Measurements from ENCODE around the gene LRP10. TPM values are rescaled to one million over a fixed set of nuclear protein-coding genes. Genes with fewer than 3 reads are reported as not detected.

LRP10 gene
- total RNA-seq, 2 donors from 2014 or later: 204 to 222 TPM

DNA sequence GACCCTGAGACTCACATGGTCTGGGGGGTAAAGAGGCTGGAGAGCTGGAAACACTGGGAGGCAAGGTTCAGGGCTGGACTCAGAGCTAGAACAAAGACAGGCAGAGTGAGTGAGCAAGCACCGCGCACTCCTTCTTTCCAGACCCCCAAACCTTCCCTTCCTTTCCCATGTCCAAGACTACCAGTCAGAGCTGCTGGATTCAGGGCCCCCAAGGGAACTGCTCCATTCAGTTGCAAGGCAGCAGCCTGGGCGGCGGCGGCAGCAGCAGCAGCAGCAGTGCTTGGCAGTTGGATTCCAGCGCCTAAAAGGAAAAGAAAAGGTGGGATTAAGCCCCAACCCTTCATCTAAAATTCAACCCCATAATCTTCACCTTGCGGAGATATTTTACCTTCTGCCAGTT is 30.3 kb downstream of the LRP10 start:
- TF ChIP-seq, protein P1, sequence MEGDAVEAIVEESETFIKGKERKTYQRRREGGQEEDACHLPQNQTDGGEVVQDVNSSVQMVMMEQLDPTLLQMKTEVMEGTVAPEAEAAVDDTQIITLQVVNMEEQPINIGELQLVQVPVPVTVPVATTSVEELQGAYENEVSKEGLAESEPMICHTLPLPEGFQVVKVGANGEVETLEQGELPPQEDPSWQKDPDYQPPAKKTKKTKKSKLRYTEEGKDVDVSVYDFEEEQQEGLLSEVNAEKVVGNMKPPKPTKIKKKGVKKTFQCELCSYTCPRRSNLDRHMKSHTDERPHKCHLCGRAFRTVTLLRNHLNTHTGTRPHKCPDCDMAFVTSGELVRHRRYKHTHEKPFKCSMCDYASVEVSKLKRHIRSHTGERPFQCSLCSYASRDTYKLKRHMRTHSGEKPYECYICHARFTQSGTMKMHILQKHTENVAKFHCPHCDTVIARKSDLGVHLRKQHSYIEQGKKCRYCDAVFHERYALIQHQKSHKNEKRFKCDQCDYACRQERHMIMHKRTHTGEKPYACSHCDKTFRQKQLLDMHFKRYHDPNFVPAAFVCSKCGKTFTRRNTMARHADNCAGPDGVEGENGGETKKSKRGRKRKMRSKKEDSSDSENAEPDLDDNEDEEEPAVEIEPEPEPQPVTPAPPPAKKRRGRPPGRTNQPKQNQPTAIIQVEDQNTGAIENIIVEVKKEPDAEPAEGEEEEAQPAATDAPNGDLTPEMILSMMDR (IDR thresholded peaks at IDR 0.05): no peak
- no peak overlapping the region for H3K4me3 ChIP-seq
- H3K27me3 ChIP-seq: no peaks in the 10 kb centered on the region
- H3K9me3 ChIP-seq: no peaks in the 10 kb centered on the region
- peaks cover 33% of the 10 kb centered on the region for H3K36me3 ChIP-seq
- H3K4me1 ChIP-seq: no peaks in the 10 kb centered on the region
- intact Hi-C loops (cut with DNase I): no loop called here
- no peak overlapping the region for H3K27ac ChIP-seq
- no peak overlapping the region for H3K9ac ChIP-seq (ENCODE audit: low read depth in 2 of 2, low read length in 2 of 2)
- no peak for DNase-seq

DNA sequence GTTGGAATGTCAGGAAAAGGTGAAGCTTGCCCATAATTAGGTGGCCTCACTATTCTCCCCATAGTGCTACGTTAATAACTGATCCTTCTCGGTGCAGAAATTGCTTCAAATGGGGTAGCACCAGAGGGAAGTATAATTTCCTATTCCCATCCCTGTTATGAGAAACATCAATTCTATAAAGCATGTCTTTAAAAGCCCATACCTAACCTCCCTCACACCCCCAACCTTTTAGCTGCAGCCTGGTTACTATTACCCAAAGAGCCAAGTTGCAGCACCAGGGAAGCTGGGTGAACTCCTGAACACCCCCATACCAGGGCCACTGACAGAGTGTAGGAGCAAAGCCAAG is 32.2 kb downstream of the LRP10 start:
- no peak overlapping the region for H3K9ac ChIP-seq (ENCODE audit: low read depth in 2 of 2, low read length in 2 of 2)
- TF ChIP-seq, protein P1 (IDR thresholded peaks at IDR 0.05): no peak

DNA sequence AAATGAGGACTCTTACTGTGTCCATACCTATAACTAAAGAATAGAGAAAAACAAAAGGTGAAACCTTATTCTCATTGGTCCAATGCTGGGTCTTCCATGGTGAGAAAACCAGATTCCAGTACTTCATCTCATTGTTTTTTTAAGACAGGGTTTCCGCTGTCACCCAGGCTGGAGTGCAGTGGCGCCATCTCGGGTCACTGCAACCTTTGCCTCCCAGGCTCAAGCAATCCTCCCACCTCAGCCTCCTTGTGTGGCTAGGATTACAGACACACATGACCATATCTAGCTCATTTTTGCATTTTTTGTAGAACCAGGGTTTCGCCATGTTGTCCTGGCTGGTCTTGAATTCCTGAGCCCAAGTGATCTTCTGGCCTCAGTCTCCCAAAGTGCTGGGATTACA is 34.1 kb downstream of the LRP10 start:
- intact Hi-C loops (cut with DNase I): no loop called here
- TF ChIP-seq, protein P1 (IDR thresholded peaks at IDR 0.05): no peak
- H3K36me3 ChIP-seq: peaks cover 39% of the 10 kb centered on the region
- no peak overlapping the region for H3K27ac ChIP-seq
- H3K4me1 ChIP-seq: no peaks in the 10 kb centered on the region
- H3K27me3 ChIP-seq: no peaks in the 10 kb centered on the region
- DNase-seq: no peak
- no peak overlapping the region for H3K4me3 ChIP-seq
- H3K9me3 ChIP-seq: no peaks in the 10 kb centered on the region
- H3K9ac ChIP-seq (ENCODE audit: low read depth in 2 of 2, low read length in 2 of 2): no peak overlapping the region

More for the DNA sequence above, 32.2 kb downstream of the LRP10 start:
- Histone ChIP-seq H3K27ac (no peak overlapping the region), H3K4me3 (no peak overlapping the region), H3K9me3 (no peaks in the 10 kb centered on the region), H3K36me3 (peaks cover 37% of the 10 kb centered on the region), H3K4me1 (no peaks in the 10 kb centered on the region), H3K27me3 (no peaks in the 10 kb centered on the region)
- intact Hi-C loops (cut with DNase I): no loop called here
- DNase-seq: no peak

DNA sequence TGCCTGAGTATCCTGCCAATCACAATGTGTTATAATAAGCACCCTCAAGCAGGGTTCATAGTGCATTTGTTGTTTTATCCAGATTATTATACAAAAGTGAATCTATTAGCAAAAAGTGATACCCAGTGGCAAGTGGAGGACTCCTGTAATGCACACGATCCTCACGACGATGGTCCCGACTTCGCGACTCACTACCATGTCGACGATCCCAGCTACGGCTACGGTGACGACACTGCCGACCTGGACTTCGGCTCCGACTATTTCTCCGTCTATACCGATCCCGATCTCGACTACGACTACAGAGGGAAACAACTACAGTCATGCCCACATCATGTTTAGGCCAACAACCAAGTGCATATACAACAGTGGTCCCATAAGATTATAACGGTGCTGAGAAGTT is 34.5 kb downstream of the LRP10 start:
- Histone ChIP-seq H3K9ac (ENCODE audit: low read depth in 2 of 2, low read length in 2 of 2) (no peak overlapping the region), H3K27ac (no peak overlapping the region), H3K4me3 (no peak overlapping the region), H3K36me3 (peaks cover 42% of the 10 kb centered on the region), H3K4me1 (no peaks in the 10 kb centered on the region), H3K9me3 (no peaks in the 10 kb centered on the region), H3K27me3 (no peaks in the 10 kb centered on the region)
- intact Hi-C loops (cut with DNase I): no loop called here
- TF ChIP-seq, protein P1 (IDR thresholded peaks at IDR 0.05): no peak
- no peak for DNase-seq

DNA sequence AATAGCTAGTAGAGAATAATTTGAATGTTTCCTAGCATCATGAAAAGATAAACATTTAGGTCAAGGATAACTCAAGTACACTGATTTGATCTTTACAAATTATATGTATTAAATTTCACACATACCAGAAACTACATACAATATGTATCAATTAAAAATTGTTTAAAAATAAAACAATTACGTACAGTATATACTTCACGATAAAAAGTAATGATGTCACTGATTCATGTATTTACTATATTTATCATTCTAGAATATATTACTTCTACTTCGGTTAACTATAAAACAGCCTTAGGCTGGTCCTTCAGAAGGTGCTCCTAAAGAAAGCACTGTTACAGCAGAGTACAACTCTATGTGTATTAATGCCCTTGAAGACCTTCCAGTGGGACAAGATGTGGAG is 35.9 kb downstream of the LRP10 start:
- intact Hi-C loops (cut with DNase I): no loop called here
- Histone ChIP-seq H3K9ac (ENCODE audit: low read depth in 2 of 2, low read length in 2 of 2) (no peak overlapping the region), H3K4me1 (no peaks in the 10 kb centered on the region), H3K9me3 (no peaks in the 10 kb centered on the region), H3K36me3 (peaks cover 32% of the 10 kb centered on the region), H3K4me3 (no peak overlapping the region), H3K27me3 (no peaks in the 10 kb centered on the region), H3K27ac (no peak overlapping the region)
- no peak for DNase-seq
- TF ChIP-seq, protein P1 (IDR thresholded peaks at IDR 0.05): no peak

DNA sequence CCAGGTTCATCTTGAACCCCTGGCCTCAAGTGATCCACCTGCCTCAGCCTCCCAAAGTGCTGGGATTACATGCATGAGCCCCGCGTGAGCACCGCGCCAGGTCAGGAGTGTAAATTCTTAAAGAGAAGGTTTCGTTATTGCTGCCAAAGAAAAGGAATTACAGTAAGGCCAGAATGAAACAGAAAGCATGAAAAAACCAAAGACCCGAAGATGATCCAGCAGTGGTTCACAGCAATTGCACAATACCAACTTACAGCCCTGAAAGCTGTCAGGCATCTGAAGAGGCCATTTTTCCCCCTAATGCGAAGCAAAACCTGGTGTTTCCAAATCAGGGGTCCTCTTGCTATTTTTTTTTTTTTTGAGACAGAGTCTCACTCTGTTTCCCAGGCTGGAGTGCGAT is 37.1 kb downstream of the LRP10 start:
- Histone ChIP-seq H3K27ac (no peak overlapping the region), H3K9me3 (no peaks in the 10 kb centered on the region), H3K36me3 (peaks cover 27% of the 10 kb centered on the region), H3K4me1 (no peaks in the 10 kb centered on the region), H3K4me3 (no peak overlapping the region), H3K27me3 (no peaks in the 10 kb centered on the region), H3K9ac (ENCODE audit: low read depth in 2 of 2, low read length in 2 of 2) (no peak overlapping the region)
- intact Hi-C loops (cut with DNase I): no loop called here
- TF ChIP-seq, protein P1 (IDR thresholded peaks at IDR 0.05): no peak
- DNase-seq: no peak
